H1 (cell line): Measurements from ENCODE around the gene C3orf80. TPM values are rescaled to one million over a fixed set of nuclear protein-coding genes. Genes with fewer than 3 reads are reported as not detected.

Source experiments
- CTCF ChIA-PET: fragments of 300-600 bp; sonication (Branson Sonifier 250); formaldehyde crosslinking; loops from one replicate; lab custom pipeline; 2021; ENCODE audit not compliant: partially characterized antibody; lab: Charles Lee
- POLR2A ChIA-PET: fragments of 300-600 bp; sonication (Branson Sonifier 250); formaldehyde crosslinking; loops from one replicate; lab custom pipeline; 2021; ENCODE audit warnings: inconsistent platforms; ENCODE audit not compliant: partially characterized antibody; lab: Charles Lee
- DNase-seq, 2 experiments: peaks; one replicate each; pipeline versions ENCODE4 v3.0.0 to v3.0.0-alpha.2; 2010 to 2022; ENCODE audit warnings: low spot score in 2 of 2, low read depth in 1 of 2, mixed read lengths in 1 of 2
- FAIRE-seq: peaks from 2 replicates; lab custom pipeline; 2011; peaks lifted over from hg19 to GRCh38; lab: Jason Lieb, UNC
- H2AFZ ChIP-seq: 2 replicates; pipeline ENCODE4 v1.8.1; 2012; ENCODE audit warnings: low read length, inconsistent platforms
- H2AK5ac ChIP-seq: 2 replicates; pipeline ENCODE4 v1.6.1; 2013; ENCODE audit warnings: low read depth, low read length
- H2BK120ac ChIP-seq: replicated peaks from 2 replicates; pipeline ENCODE3; 2013; ENCODE audit warnings: low read depth, low read length, inconsistent platforms
- H2BK12ac ChIP-seq: 2 replicates; pipeline ENCODE4 v1.6.1; 2013; ENCODE audit warnings: low read depth, low read length
- H2BK15ac ChIP-seq: 2 replicates; pipeline ENCODE4 v1.6.1; 2013; ENCODE audit warnings: low read length
- H2BK20ac ChIP-seq: 2 replicates; pipeline ENCODE4 v1.6.1; 2013; ENCODE audit warnings: low read length
- H2BK5ac ChIP-seq: 2 replicates; pipeline ENCODE4 v1.6.1; 2013; ENCODE audit warnings: low read depth, low read length
- H3K14ac ChIP-seq: 2 replicates; pipeline ENCODE4 v1.6.1; 2013; ENCODE audit warnings: inconsistent platforms; ENCODE audit not compliant: insufficient read length
- H3K18ac ChIP-seq: 2 replicates; pipeline ENCODE4 v1.6.1; 2013; ENCODE audit warnings: low read length; ENCODE audit errors: extremely low read depth
- H3K23ac ChIP-seq: 2 replicates; pipeline ENCODE4 v1.6.1; 2013; ENCODE audit warnings: inconsistent platforms; ENCODE audit not compliant: insufficient read length
- H3K23me2 ChIP-seq: 2 replicates; pipeline ENCODE4 v1.6.1; 2013; ENCODE audit warnings: low read depth, low read length
- H3K27ac ChIP-seq: 2 replicates; pipeline ENCODE4 v1.6.1; 2011; ENCODE audit warnings: low read depth, low read length, inconsistent platforms
- H3K27me3 ChIP-seq, 4 experiments: replicated peaks in 1 of 4; 1 replicate in 1 of 4; 2 replicates in 3 of 4; pipeline versions ENCODE4 v1.6.1 to v1.8.1; 2011 to 2013; ENCODE audit warnings: low read length in 3 of 4, mild to moderate bottlenecking in 3 of 4, inconsistent platforms in 2 of 4, mixed read lengths in 2 of 4, moderate library complexity in 1 of 4; ENCODE audit not compliant: control insufficient read depth in 3 of 4, insufficient read depth in 3 of 4; ENCODE audit errors: extremely low read depth in 1 of 4
- H3K36me3 ChIP-seq, 4 experiments: 2 replicates each; pipeline versions ENCODE4 v1.6.1 to v1.8.1; 2011 to 2013; ENCODE audit warnings: mild to moderate bottlenecking in 4 of 4, low read length in 3 of 4, moderate library complexity in 2 of 4, control low read depth in 1 of 4, inconsistent platforms in 1 of 4; ENCODE audit not compliant: insufficient read depth in 4 of 4, control insufficient read depth in 2 of 4
- H3K4ac ChIP-seq: replicated peaks from 2 replicates; pipeline ENCODE3; 2013; ENCODE audit warnings: low read length, low read depth, mixed read lengths, inconsistent platforms; ENCODE audit not compliant: insufficient read length
- H3K4me1 ChIP-seq, 4 experiments: replicated peaks in 1 of 4; 1 replicate in 1 of 4; 2 replicates in 3 of 4; pipeline versions ENCODE4 v1.6.1 to v1.8.1; 2011 to 2013; ENCODE audit warnings: low read length in 3 of 4, inconsistent platforms in 2 of 4, mixed read lengths in 1 of 4; ENCODE audit not compliant: insufficient read depth in 4 of 4, control insufficient read depth in 3 of 4
- H3K4me2 ChIP-seq, 2 experiments: 2 replicates each; pipeline versions ENCODE4 v1.6.1 to v1.8.1; 2011 to 2013; ENCODE audit warnings: low read depth in 2 of 2, low read length in 2 of 2, control low read depth in 1 of 2, inconsistent platforms in 1 of 2, mild to moderate bottlenecking in 1 of 2; ENCODE audit not compliant: insufficient read depth in 1 of 2
- H3K4me3 ChIP-seq, 4 experiments: fragments of 200-600, 300-600 bp in 1 of 4; sonication (generic), shearing (Covaris generic), sonication (Bioruptor Twin) in 1 of 4; 2 replicates each; pipeline versions ENCODE4 v1.5.1 to v1.8.1; 2011 to 2016; ENCODE audit warnings: low read length in 4 of 4, low read depth in 3 of 4, control low read depth in 2 of 4, inconsistent platforms in 2 of 4, mild to moderate bottlenecking in 2 of 4, mixed read lengths in 1 of 4, moderate library complexity in 1 of 4; ENCODE audit not compliant: insufficient read depth in 2 of 4; ENCODE audit errors: extremely low read depth in 1 of 4
- H3K56ac ChIP-seq: replicated peaks from 2 replicates; pipeline ENCODE3; 2013; ENCODE audit warnings: low read depth, mild to moderate bottlenecking, mixed read lengths, low read length, inconsistent platforms; ENCODE audit not compliant: insufficient read length
- H3K79me1 ChIP-seq: 2 replicates; pipeline ENCODE4 v1.6.1; 2013; ENCODE audit warnings: low read depth, low read length, control low read depth
- H3K79me2 ChIP-seq, 2 experiments: 2 replicates each; pipeline versions ENCODE4 v1.6.1 to v1.8.1; 2012 to 2013; ENCODE audit warnings: low read length in 2 of 2, mild to moderate bottlenecking in 2 of 2, inconsistent platforms in 1 of 2; ENCODE audit not compliant: insufficient read depth in 2 of 2, control insufficient read depth in 1 of 2
- H3K9ac ChIP-seq, 4 experiments: replicated peaks in 1 of 4; 1 replicate in 1 of 4; 2 replicates in 3 of 4; pipeline versions ENCODE4 v1.6.1 to v1.8.1; 2011 to 2013; ENCODE audit warnings: low read depth in 3 of 4, low read length in 3 of 4, control low read depth in 2 of 4, mild to moderate bottlenecking in 2 of 4, moderate library complexity in 2 of 4, inconsistent platforms in 1 of 4; ENCODE audit errors: extremely low read depth in 1 of 4
- H3K9me3 ChIP-seq, 2 experiments: 2 replicates each; pipeline versions ENCODE4 v1.6.1 to v1.8.1; 2012 to 2013; ENCODE audit warnings: mild to moderate bottlenecking in 2 of 2, moderate library complexity in 2 of 2, control low read depth in 1 of 2, inconsistent platforms in 1 of 2, low read depth in 1 of 2, low read length in 1 of 2, mixed read lengths in 1 of 2; ENCODE audit not compliant: insufficient read depth in 2 of 2
- H4K20me1 ChIP-seq, 2 experiments: replicated peaks in 1 of 2; 2 replicates each; pipeline versions ENCODE3 to v1.8.1; 2011 to 2013; ENCODE audit warnings: inconsistent platforms in 2 of 2, low read length in 2 of 2, mild to moderate bottlenecking in 1 of 2; ENCODE audit not compliant: insufficient read depth in 2 of 2, control insufficient read depth in 1 of 2
- H4K5ac ChIP-seq: 2 replicates; pipeline ENCODE4 v1.6.1; 2013; ENCODE audit warnings: low read length, low read depth, mixed read lengths, inconsistent platforms; ENCODE audit not compliant: insufficient read length
- H4K8ac ChIP-seq: 2 replicates; pipeline ENCODE4 v1.8.0; 2013; ENCODE audit warnings: mild to moderate bottlenecking, moderate library complexity, low read length, inconsistent platforms; ENCODE audit not compliant: insufficient read depth; ENCODE audit errors: extremely low read depth
- H4K91ac ChIP-seq: replicated peaks from 2 replicates; pipeline ENCODE3; 2013; ENCODE audit warnings: low read length, mixed read lengths, inconsistent platforms; ENCODE audit not compliant: insufficient read length
- CHD1 ChIP-seq: IDR thresholded peaks from 2 replicates; pipeline ENCODE4 v1.6.1; 2012; ENCODE audit warnings: low read depth, low read length, improper control_type of control experiment
- EZH2 ChIP-seq: fragments of 200-600 bp; sonication (generic); IDR thresholded peaks from 2 replicates; pipeline ENCODE4 v1.7.1; 2012; ENCODE audit warnings: low read depth, mild to moderate bottlenecking, moderate library complexity, low read length, inconsistent platforms; ENCODE audit not compliant: severe bottlenecking
- HDAC6 ChIP-seq: IDR thresholded peaks from one replicate; pipeline ENCODE4 v1.7.1; 2012; ENCODE audit warnings: low read depth, mild to moderate bottlenecking, inconsistent platforms, low read length, moderate library complexity
- KDM4A ChIP-seq: IDR thresholded peaks from one replicate; pipeline ENCODE4 v1.7.1; 2012; ENCODE audit warnings: low read depth, mild to moderate bottlenecking, moderate library complexity, low read length, inconsistent platforms; ENCODE audit not compliant: severe bottlenecking
- NANOG ChIP-seq: IDR thresholded peaks from 2 replicates; pipeline ENCODE4 v1.6.1; 2011; ENCODE audit warnings: low read length, low read depth, mild to moderate bottlenecking, inconsistent platforms; ENCODE audit not compliant: insufficient read depth, poor library complexity, severe bottlenecking
- NRF1 ChIP-seq: IDR thresholded peaks from 2 replicates; pipeline ENCODE4 v1.6.1; 2011; ENCODE audit warnings: mild to moderate bottlenecking, low read depth, low read length, improper control_type of control experiment
- ZNF274 ChIP-seq: IDR thresholded peaks from 2 replicates; pipeline ENCODE4 v1.7.0; 2012; ENCODE audit warnings: low read length, borderline replicate concordance; ENCODE audit errors: extremely low read depth
- polyA plus RNA-seq, 7 experiments: library from polyadenylated mRNA; depleted of rRNA in 3 of 7; stranded (reverse) in 5 of 7; unstranded in 2 of 7; fragments of >200 nt in 5 of 7; fragments of 200-250 nt in 2 of 7; gene quantifications; 1 replicate in 5 of 7; 2 replicates in 1 of 7; 4 replicates in 1 of 7; pipeline versions ENCODE4 v1.2.1 to v1.2.3, GENCODE V29; 2011 to 2013; ENCODE audit warnings: missing spikeins in 2 of 7, mixed read lengths in 2 of 7
- total RNA-seq: library from RNA; stranded (reverse); fragmentation: NEBNext Ultra II Directional; extraction: Animal tissue kit (Norgen Biotek cat#: 25700); gene quantifications from 2 replicates; pipeline ENCODE4 v1.2.1, GENCODE V29; 2021
- TF ChIP-seq, protein P1 (sequence below): IDR thresholded peaks from 2 replicates; pipeline ENCODE4 v1.6.1; 2011; ENCODE audit warnings: low read depth, mild to moderate bottlenecking, low read length; ENCODE audit not compliant: insufficient read depth

The C3orf80 gene
- total and polyA plus RNA-seq, 2 of the 8 experiments (the other 6 are each of a cell fraction or from before 2014, with no cell fraction given) = 0.57 to 1.1 TPM

- no peaks in the 10 kb centered on the region for H4K20me1 ChIP-seq
- no peak overlapping the region for H3K4me2 ChIP-seq
- no peak overlapping the region for H3K4me3 ChIP-seq
- H3K4me1 ChIP-seq = no peaks in the 10 kb centered on the region
- H3K56ac ChIP-seq = no peak overlapping the region
- ChIA-PET POLR2A (no interaction called here), CTCF (interaction anchor here (0.7 to 2.1 kb wide), 5 partner anchors 11 to 26 kb away, joined by 3 to 12 read pairs (median 3); no protein-coding TSS in a partner anchor)
- no peak overlapping the region for H2BK15ac ChIP-seq
- H3K14ac ChIP-seq = no peak overlapping the region
- no peak overlapping the region for H4K8ac ChIP-seq
- H4K91ac ChIP-seq = no peak overlapping the region
- H3K9ac ChIP-seq = no peak overlapping the region
- H2AFZ ChIP-seq = no peak overlapping the region
- no peak overlapping the region for H2BK12ac ChIP-seq
- no peak overlapping the region for H2AK5ac ChIP-seq
- no peak overlapping the region for H2BK20ac ChIP-seq
- no peak for FAIRE-seq
- no peaks in the 10 kb centered on the region for H3K36me3 ChIP-seq
- no peak overlapping the region for H2BK120ac ChIP-seq
- no peaks in the 10 kb centered on the region for H3K79me2 ChIP-seq
- DNase-seq = no peak
- no peak overlapping the region for H3K4ac ChIP-seq
- H3K23me2 ChIP-seq = no peaks in the 10 kb centered on the region
- no peak overlapping the region for H3K18ac ChIP-seq
- no peaks in the 10 kb centered on the region for H3K9me3 ChIP-seq
- H3K79me1 ChIP-seq = no peaks in the 10 kb centered on the region
- TF ChIP-seq NANOG = no peak
- TF ChIP-seq CHD1 = no peak
- TF ChIP-seq KDM4A = no peak
- no peak for TF ChIP-seq ZNF274
- TF ChIP-seq EZH2 = no peak
- TF ChIP-seq HDAC6 = no peak
- TF ChIP-seq, protein P1, sequence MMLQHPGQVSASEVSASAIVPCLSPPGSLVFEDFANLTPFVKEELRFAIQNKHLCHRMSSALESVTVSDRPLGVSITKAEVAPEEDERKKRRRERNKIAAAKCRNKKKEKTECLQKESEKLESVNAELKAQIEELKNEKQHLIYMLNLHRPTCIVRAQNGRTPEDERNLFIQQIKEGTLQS = no peak
- no peak for TF ChIP-seq NRF1
- H3K23ac ChIP-seq = no peak overlapping the region
- H3K27ac ChIP-seq = no peak overlapping the region
- H3K27me3 ChIP-seq = no peaks in the 10 kb centered on the region
- no peak overlapping the region for H4K5ac ChIP-seq
- H2BK5ac ChIP-seq = no peak overlapping the region
These were observed 39.5 kb upstream of the C3orf80 start for GRCh38 chr3:160185751-160186150.
